Stimulated activated CD4-positive, alpha-beta T cell treated with anti-CD3 and anti-CD28 coated beads, Interleukin-1b, Interleukin-23, amount 100 ng/mL, for 4 hours (primary cell): ENCODE measurements around the gene CLDN19.
"Not testable (repeated sequence)": the region's sequence is repeated elsewhere in the genome, so short reads cannot be mapped to it uniquely, and the experiment has no call there.

Source experiments
- DNase-seq, 2 donors: peaks; one replicate each; pipeline ENCODE4 v3.0.0-alpha.2; 2020; ENCODE audit warnings: low read depth in 2 of 2

Gene CLDN19

GRCh38 chr1:42737986-42738677, 1.9 kb downstream of the CLDN19 start:
- no peak for DNase-seq

- DNase-seq: no peak
Observed at GRCh38 chr1:42737257-42737656, 2.8 kb downstream of the CLDN19 start.

DNA sequence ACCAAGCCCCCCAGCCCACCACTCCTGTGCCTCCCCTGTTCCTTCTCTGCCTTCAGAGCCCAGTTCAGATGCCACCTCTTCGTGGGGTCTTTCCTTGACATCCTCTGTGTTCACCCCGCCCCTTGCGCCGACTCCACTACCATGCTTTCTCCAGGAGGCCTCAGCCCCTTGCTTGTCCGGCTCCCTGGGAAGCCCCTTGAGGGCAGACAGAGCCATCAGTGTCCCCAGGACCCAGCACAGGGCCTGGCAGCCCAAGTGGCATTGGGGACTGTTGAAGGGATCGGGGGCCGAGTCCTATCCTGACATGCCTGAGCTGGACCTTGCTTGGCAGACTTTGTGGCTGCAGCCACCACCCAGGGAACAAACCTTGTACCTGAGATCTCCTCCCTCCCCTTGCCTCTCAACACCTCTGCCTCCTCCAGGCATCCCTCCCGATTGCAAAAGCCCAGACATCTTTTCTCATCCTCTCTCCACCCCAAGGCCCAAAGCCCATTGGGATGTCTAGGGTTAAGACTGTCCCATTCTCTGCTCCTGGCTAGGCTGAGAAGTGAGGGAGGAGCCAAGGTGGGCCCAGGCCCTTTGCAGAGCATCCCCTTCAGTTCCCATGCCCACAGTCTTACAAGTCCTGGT, 3.4 kb downstream of the CLDN19 start:
- DNase-seq: no peak

DNA sequence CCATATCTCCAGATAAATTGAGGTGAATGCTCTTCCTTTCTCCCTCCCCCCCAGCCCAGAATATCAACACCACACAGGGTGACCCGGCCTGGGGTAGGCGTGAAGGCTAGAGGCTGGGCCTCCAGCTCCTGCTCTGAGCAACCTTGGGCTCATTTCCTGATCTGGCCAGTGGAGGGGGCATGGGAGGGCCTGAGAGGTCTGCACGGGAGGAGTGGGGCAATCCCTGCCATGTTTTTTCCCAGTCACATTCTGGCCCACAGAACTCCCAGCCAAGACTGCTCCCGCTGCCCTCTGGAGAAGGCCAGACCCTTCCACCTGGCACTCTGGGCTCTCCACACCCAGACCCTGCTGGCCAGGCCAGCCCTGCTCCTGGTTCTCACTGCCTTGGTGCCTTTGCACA, 3.9 kb downstream of the CLDN19 start:
- DNase-seq: no peak

- no peak for DNase-seq
Observed at GRCh38 chr1:42735477-42736105, 4.4 kb downstream of the CLDN19 start.

DNA sequence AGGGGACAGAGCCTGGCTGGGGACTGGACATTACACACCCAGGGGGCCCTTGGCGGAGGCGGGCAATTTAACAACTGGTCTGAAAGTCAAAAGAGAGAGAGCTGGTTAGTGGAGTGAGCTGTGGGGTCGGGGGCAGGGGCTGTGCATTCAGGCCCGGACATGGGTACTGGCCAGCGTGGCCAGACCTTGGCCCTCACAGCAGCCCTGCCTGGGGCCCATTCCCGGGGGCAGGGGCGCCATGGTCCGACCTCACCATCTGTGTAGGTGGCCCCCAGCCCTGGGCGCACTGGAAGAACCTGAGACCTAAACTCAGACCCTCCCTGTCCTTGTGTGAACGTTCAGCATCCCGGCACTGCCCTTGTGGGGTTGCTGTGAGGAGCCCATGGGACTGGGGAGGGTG, 5.0 kb downstream of the CLDN19 start:
- DNase-seq: no peak

DNA sequence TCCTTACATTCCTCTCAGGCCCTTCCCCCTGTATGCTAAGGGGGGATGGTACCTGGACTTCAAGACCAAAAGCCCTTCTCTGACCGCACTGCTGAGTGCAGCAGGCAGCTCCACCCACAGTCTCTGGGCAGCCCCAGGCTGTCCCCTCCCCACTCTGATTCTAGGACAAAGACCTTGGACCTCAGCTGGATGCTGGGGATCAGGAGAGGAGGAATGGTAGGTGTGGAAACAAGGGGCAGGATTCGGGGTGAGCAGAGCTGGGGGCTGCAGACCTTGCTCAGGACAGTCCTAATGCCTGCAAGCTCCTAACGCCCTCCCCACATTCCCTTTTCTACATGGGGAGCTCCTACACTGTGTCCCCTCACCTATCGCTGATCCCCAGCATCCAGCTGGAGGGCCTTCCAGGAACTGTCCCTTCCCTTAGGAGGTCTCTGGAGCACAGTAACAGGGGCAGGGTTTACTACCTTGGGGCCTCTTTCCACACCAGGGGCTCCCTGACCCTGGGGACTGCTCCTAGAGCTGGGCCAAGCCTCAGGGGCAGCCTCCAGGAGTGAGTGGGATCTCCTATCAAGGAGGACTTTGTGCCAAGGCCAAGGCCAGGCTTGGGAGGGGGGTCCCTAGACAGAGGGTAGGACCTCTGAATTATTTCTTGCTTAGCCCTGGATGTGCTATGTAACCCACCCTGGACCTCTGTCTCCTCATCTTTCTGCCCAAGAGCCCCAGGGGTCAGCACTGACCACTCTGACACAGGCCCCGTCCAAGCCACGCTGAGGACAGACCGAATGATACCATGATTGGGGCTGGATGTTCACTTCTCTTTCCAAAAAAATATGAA, 5.6 kb downstream of the CLDN19 start:
- DNase-seq: no peak

GRCh38 chr1:42733415-42734200, 6.4 kb downstream of the CLDN19 start:
- DNase-seq: no peak

DNA sequence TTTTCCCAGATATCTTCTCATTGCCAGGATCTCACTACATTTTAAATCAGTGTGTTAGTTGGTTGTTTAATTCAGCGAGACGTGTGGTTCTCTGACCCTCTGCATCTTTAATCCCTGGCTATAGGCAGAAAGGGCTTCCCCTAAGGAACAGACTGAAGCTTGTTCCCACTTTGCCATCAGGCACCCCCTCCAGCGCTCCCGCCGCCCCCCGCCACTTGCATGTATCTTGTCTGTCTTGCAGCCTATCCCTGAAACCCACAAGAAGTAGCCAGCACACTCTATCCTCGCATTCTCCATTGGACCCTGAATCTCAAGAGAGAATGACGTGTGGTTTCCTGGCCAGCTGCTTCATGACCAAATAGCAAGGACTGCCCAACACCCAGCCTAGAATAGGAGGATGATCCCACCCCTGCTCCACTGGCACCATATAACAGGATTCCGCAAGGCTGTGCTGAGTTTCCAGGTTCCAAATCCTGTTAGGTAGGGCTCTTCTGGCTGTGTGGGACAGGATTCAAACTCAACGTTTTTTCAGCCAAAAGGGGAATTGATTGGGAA, 7.8 kb downstream of the CLDN19 start:
- no peak for DNase-seq

- DNase-seq: no peak
Observed at GRCh38 chr1:42731585-42731984, 8.5 kb downstream of the CLDN19 start.

- peak; percentile 21 to 40 for DNase-seq
Observed at GRCh38 chr1:42730988-42731387, 9.0 kb downstream of the CLDN19 start.

GRCh38 chr1:42730002-42730401, 10.0 kb downstream of the CLDN19 start:
- no peak for DNase-seq

GRCh38 chr1:42725820-42726219, 14.2 kb downstream of the CLDN19 start:
- not testable (repeated sequence) for DNase-seq

- no peak for DNase-seq
Observed at GRCh38 chr1:42723511-42723910, 16.5 kb downstream of the CLDN19 start.

- DNase-seq: not testable (repeated sequence)
Observed at GRCh38 chr1:42722403-42722802, 17.6 kb downstream of the CLDN19 start.

- DNase-seq: no peak
Observed at GRCh38 chr1:42721926-42722325, 18.1 kb downstream of the CLDN19 start.

DNA sequence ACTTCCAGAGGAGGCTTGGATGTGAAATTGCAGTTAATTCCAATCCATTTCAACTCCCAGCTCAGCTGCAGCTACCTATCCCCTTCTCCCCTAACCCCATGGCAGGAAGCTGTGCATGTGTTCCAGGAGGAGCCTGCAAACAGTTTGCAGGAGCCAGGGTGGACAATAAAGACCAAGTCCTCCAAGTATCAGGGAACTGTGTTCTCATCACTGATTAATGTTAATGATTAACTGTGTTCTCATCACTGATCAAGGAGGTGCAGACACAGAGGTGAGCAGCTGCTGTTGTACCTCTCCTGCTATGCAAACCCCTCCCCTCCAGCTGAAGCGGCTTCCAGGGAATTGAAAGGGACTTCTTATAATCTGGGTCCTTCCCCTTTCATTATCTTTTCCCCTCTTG, 19.2 kb downstream of the CLDN19 start:
- no peak for DNase-seq

GRCh38 chr1:42714441-42714840, 25.6 kb downstream of the CLDN19 start:
- DNase-seq: not testable (repeated sequence)

GRCh38 chr1:42713293-42713692, 26.7 kb downstream of the CLDN19 start:
- no peak for DNase-seq

- DNase-seq: not testable (repeated sequence)
Observed at GRCh38 chr1:42712808-42713207, 27.2 kb downstream of the CLDN19 start.

- no peak for DNase-seq
Observed at GRCh38 chr1:42703888-42704464, 36.1 kb downstream of the CLDN19 start.
